ENCODE data around the gene RGS6.

RGS6 gene

GRCh38 chr14:71988939-71989338, 56.7 kb downstream of the RGS6 start:
- Histone ChIP-seq H3K36me3 (ENCODE audit: control insufficient read depth, insufficient read depth, low read length) (no peaks in the 10 kb centered on the region), H3K9ac (ENCODE audit: low read depth, low read length) (no peak overlapping the region), H3K27me3 (ENCODE audit: control insufficient read depth, insufficient read depth, low read length) (no peaks in the 10 kb centered on the region), H3K4me1 (ENCODE audit: control insufficient read depth, insufficient read depth, low read length) (peaks cover 2% of the 10 kb centered on the region), H3K9me3 (ENCODE audit: control insufficient read depth, insufficient read depth, low read length) (no peaks in the 10 kb centered on the region), H3K4me3 (ENCODE audit: low read depth, low read length) (no peak overlapping the region)

GRCh38 chr14:71994416-71994815, 62.2 kb downstream of the RGS6 start:
- no peaks in the 10 kb centered on the region for H3K27me3 ChIP-seq (ENCODE audit: control insufficient read depth, insufficient read depth, low read length)
- H3K4me1 ChIP-seq (ENCODE audit: control insufficient read depth, insufficient read depth, low read length), result no peaks in the 10 kb centered on the region
- H3K9ac ChIP-seq (ENCODE audit: low read depth, low read length), result no peak overlapping the region
- no peaks in the 10 kb centered on the region for H3K36me3 ChIP-seq (ENCODE audit: control insufficient read depth, insufficient read depth, low read length)
- no peak overlapping the region for H3K4me3 ChIP-seq (ENCODE audit: low read depth, low read length)
- H3K9me3 ChIP-seq (ENCODE audit: control insufficient read depth, insufficient read depth, low read length), result no peaks in the 10 kb centered on the region

- Histone ChIP-seq H3K9me3 (ENCODE audit: control insufficient read depth, insufficient read depth, low read length) (no peaks in the 10 kb centered on the region), H3K36me3 (ENCODE audit: control insufficient read depth, insufficient read depth, low read length) (no peaks in the 10 kb centered on the region), H3K4me3 (ENCODE audit: low read depth, low read length) (no peak overlapping the region), H3K4me1 (ENCODE audit: control insufficient read depth, insufficient read depth, low read length) (no peaks in the 10 kb centered on the region), H3K9ac (ENCODE audit: low read depth, low read length) (no peak overlapping the region), H3K27me3 (ENCODE audit: control insufficient read depth, insufficient read depth, low read length) (no peaks in the 10 kb centered on the region)
These were observed 63.5 kb downstream of the RGS6 start for GRCh38 chr14:71995741-71996140.

- no peaks in the 10 kb centered on the region for H3K4me1 ChIP-seq (ENCODE audit: control insufficient read depth, insufficient read depth, low read length)
- H3K4me3 ChIP-seq (ENCODE audit: low read depth, low read length), result no peak overlapping the region
- H3K36me3 ChIP-seq (ENCODE audit: control insufficient read depth, insufficient read depth, low read length), result no peaks in the 10 kb centered on the region
- H3K27me3 ChIP-seq (ENCODE audit: control insufficient read depth, insufficient read depth, low read length), result no peaks in the 10 kb centered on the region
- H3K9ac ChIP-seq (ENCODE audit: low read depth, low read length), result no peak overlapping the region
- no peaks in the 10 kb centered on the region for H3K9me3 ChIP-seq (ENCODE audit: control insufficient read depth, insufficient read depth, low read length)
These were observed 64.4 kb downstream of the RGS6 start for GRCh38 chr14:71996610-71997009.

- Histone ChIP-seq H3K9me3 (ENCODE audit: control insufficient read depth, insufficient read depth, low read length) (no peaks in the 10 kb centered on the region), H3K9ac (ENCODE audit: low read depth, low read length) (no peak overlapping the region), H3K27me3 (ENCODE audit: control insufficient read depth, insufficient read depth, low read length) (no peaks in the 10 kb centered on the region), H3K36me3 (ENCODE audit: control insufficient read depth, insufficient read depth, low read length) (no peaks in the 10 kb centered on the region), H3K4me1 (ENCODE audit: control insufficient read depth, insufficient read depth, low read length) (no peaks in the 10 kb centered on the region), H3K4me3 (ENCODE audit: low read depth, low read length) (no peak overlapping the region)
These were observed 68.7 kb downstream of the RGS6 start for GRCh38 chr14:72000907-72001306.

- H3K4me1 ChIP-seq (ENCODE audit: control insufficient read depth, insufficient read depth, low read length), result no peaks in the 10 kb centered on the region
- no peaks in the 10 kb centered on the region for H3K27me3 ChIP-seq (ENCODE audit: control insufficient read depth, insufficient read depth, low read length)
- no peak overlapping the region for H3K4me3 ChIP-seq (ENCODE audit: low read depth, low read length)
- H3K9ac ChIP-seq (ENCODE audit: low read depth, low read length), result no peak overlapping the region
- H3K9me3 ChIP-seq (ENCODE audit: control insufficient read depth, insufficient read depth, low read length), result no peaks in the 10 kb centered on the region
- H3K36me3 ChIP-seq (ENCODE audit: control insufficient read depth, insufficient read depth, low read length), result no peaks in the 10 kb centered on the region
These were observed 70.5 kb downstream of the RGS6 start for GRCh38 chr14:72002731-72003130.

- H3K4me3 ChIP-seq (ENCODE audit: low read depth, low read length), result no peak overlapping the region
- H3K4me1 ChIP-seq (ENCODE audit: control insufficient read depth, insufficient read depth, low read length), result no peaks in the 10 kb centered on the region
- no peaks in the 10 kb centered on the region for H3K27me3 ChIP-seq (ENCODE audit: control insufficient read depth, insufficient read depth, low read length)
- H3K9me3 ChIP-seq (ENCODE audit: control insufficient read depth, insufficient read depth, low read length), result no peaks in the 10 kb centered on the region
- H3K36me3 ChIP-seq (ENCODE audit: control insufficient read depth, insufficient read depth, low read length), result no peaks in the 10 kb centered on the region
- H3K9ac ChIP-seq (ENCODE audit: low read depth, low read length), result no peak overlapping the region
These were observed 76.4 kb downstream of the RGS6 start for GRCh38 chr14:72008666-72009065.

GRCh38 chr14:72010474-72010873, 78.2 kb downstream of the RGS6 start:
- H3K27me3 ChIP-seq (ENCODE audit: control insufficient read depth, insufficient read depth, low read length), result no peaks in the 10 kb centered on the region

GRCh38 chr14:72013721-72014345, 81.6 kb downstream of the RGS6 start:
- Histone ChIP-seq H3K9me3 (ENCODE audit: control insufficient read depth, insufficient read depth, low read length) (no peaks in the 10 kb centered on the region), H3K4me1 (ENCODE audit: control insufficient read depth, insufficient read depth, low read length) (no peaks in the 10 kb centered on the region), H3K4me3 (ENCODE audit: low read depth, low read length) (no peak overlapping the region), H3K36me3 (ENCODE audit: control insufficient read depth, insufficient read depth, low read length) (no peaks in the 10 kb centered on the region), H3K27me3 (ENCODE audit: control insufficient read depth, insufficient read depth, low read length) (no peaks in the 10 kb centered on the region), H3K9ac (ENCODE audit: low read depth, low read length) (no peak overlapping the region)

More at GRCh38 chr14:72010474-72010873, 78.2 kb downstream of the RGS6 start:
- Histone ChIP-seq H3K36me3 (ENCODE audit: control insufficient read depth, insufficient read depth, low read length) (no peaks in the 10 kb centered on the region), H3K9ac (ENCODE audit: low read depth, low read length) (no peak overlapping the region), H3K9me3 (ENCODE audit: control insufficient read depth, insufficient read depth, low read length) (no peaks in the 10 kb centered on the region), H3K4me1 (ENCODE audit: control insufficient read depth, insufficient read depth, low read length) (no peaks in the 10 kb centered on the region), H3K4me3 (ENCODE audit: low read depth, low read length) (no peak overlapping the region)

- no peaks in the 10 kb centered on the region for H3K4me1 ChIP-seq (ENCODE audit: control insufficient read depth, insufficient read depth, low read length)
- H3K27me3 ChIP-seq (ENCODE audit: control insufficient read depth, insufficient read depth, low read length), result no peaks in the 10 kb centered on the region
- H3K9ac ChIP-seq (ENCODE audit: low read depth, low read length), result no peak overlapping the region
- H3K4me3 ChIP-seq (ENCODE audit: low read depth, low read length), result no peak overlapping the region
- H3K36me3 ChIP-seq (ENCODE audit: control insufficient read depth, insufficient read depth, low read length), result no peaks in the 10 kb centered on the region
- no peaks in the 10 kb centered on the region for H3K9me3 ChIP-seq (ENCODE audit: control insufficient read depth, insufficient read depth, low read length)
These were observed 82.3 kb downstream of the RGS6 start for GRCh38 chr14:72014486-72014885.

- Histone ChIP-seq H3K4me1 (ENCODE audit: control insufficient read depth, insufficient read depth, low read length) (no peaks in the 10 kb centered on the region), H3K4me3 (ENCODE audit: low read depth, low read length) (no peak overlapping the region), H3K36me3 (ENCODE audit: control insufficient read depth, insufficient read depth, low read length) (no peaks in the 10 kb centered on the region), H3K9ac (ENCODE audit: low read depth, low read length) (no peak overlapping the region), H3K27me3 (ENCODE audit: control insufficient read depth, insufficient read depth, low read length) (no peaks in the 10 kb centered on the region), H3K9me3 (ENCODE audit: control insufficient read depth, insufficient read depth, low read length) (no peaks in the 10 kb centered on the region)
These were observed 85.1 kb downstream of the RGS6 start for GRCh38 chr14:72017290-72017689.

- H3K4me3 ChIP-seq (ENCODE audit: low read depth, low read length), result peak overlapping the region; percentile 10
- no peaks in the 10 kb centered on the region for H3K9me3 ChIP-seq (ENCODE audit: control insufficient read depth, insufficient read depth, low read length)
- no peak overlapping the region for H3K9ac ChIP-seq (ENCODE audit: low read depth, low read length)
- no peaks in the 10 kb centered on the region for H3K27me3 ChIP-seq (ENCODE audit: control insufficient read depth, insufficient read depth, low read length)
- H3K4me1 ChIP-seq (ENCODE audit: control insufficient read depth, insufficient read depth, low read length), result peaks cover 4% of the 10 kb centered on the region
- H3K36me3 ChIP-seq (ENCODE audit: control insufficient read depth, insufficient read depth, low read length), result no peaks in the 10 kb centered on the region
These were observed 91.2 kb downstream of the RGS6 start for GRCh38 chr14:72023128-72024042.
